ENCODE data around the gene UNC50.
"Not testable (repeated sequence)": the region's sequence is repeated elsewhere in the genome, so short reads cannot be mapped to it uniquely, and the experiment has no call there.

Gene UNC50

DNA sequence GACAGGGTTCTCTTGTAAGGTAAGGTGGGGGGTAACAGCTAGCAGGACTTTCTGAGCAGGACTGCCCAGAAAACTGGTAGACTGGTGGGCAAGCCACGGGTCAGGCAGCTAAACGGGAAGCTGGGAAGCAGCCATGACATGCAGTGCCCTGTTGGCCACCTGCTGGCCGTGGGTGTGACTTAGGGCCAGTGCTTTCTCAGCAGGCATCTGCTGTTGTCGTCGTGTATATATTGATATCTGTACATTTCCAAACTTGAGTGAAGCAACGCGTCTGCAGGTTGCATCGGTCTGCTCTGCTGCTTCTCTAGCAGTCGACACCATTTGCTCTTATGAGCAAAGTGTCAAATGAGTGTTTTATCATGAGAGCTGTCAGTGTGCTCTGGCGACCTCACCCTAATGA is 31.1 kb upstream of the UNC50 start:
- DNase-seq: no peak

GRCh38 chr2:98578231-98578630 is 30.2 kb upstream of the UNC50 start:
- DNase-seq: no peak

DNA sequence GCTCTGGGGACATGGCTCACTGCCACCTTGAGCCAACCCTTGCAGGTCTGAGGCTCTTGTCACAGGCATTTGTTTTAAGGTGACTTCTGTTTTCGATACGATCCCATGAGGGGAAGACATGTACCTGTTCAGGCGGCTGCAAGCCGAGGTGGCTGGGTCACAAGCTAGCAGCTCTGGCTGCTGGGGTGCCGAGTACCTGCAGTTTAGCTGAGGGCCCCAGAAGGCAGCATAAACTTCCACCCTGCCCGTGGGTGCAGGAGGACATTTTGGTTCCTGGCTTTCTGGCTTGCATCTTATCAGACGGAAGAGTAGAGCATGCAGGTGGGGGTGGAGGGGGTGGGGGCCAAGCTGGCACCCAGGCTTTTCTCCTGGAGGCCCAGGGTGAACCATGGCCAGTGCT is 28.5 kb upstream of the UNC50 start:
- DNase-seq: no peak

- no peak for DNase-seq
Measured at GRCh38 chr2:98580656-98581284, 27.6 kb upstream of the UNC50 start.

DNA sequence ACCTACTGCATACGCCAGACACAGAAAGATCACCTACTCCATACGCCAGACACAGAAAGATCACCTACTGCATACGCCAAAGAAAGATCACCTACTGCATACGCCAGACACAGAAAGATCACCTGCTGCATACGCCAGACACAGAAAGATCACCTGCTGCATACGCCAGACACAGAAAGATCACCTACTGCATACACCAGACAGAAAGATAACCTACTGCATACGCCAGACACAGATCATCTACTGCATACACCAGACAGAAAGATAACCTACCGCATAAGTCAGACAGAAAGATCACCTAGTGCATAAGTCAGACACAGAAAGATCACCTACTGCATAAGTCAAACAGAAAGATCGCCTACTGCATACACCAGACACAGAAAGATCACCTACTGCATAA is 25.9 kb upstream of the UNC50 start:
- DNase-seq: no peak

DNA sequence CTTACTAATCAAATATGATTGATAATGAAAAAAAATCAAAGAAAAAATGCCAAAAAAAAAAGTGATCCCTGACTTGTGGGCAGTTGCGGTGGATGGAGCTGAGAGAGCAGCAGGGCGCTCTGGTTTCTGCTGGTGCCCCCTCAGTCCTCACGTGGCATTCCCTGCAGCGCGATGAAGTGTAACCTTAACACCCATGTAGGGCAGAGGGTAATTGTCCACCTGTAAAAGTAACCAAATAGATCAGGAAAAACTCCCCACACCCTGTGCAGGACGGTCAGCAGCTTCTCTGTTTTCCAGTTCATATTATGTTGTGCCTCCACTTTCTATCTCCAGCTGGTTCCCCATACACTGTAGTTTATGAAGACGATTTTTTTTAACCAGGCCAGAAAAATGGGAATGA is 25.1 kb upstream of the UNC50 start:
- no peak for DNase-seq

- no peak for DNase-seq
Measured at GRCh38 chr2:98583816-98584618, 24.4 kb upstream of the UNC50 start.

- no peak for DNase-seq
Measured at GRCh38 chr2:98585386-98585785, 23.0 kb upstream of the UNC50 start.

DNA sequence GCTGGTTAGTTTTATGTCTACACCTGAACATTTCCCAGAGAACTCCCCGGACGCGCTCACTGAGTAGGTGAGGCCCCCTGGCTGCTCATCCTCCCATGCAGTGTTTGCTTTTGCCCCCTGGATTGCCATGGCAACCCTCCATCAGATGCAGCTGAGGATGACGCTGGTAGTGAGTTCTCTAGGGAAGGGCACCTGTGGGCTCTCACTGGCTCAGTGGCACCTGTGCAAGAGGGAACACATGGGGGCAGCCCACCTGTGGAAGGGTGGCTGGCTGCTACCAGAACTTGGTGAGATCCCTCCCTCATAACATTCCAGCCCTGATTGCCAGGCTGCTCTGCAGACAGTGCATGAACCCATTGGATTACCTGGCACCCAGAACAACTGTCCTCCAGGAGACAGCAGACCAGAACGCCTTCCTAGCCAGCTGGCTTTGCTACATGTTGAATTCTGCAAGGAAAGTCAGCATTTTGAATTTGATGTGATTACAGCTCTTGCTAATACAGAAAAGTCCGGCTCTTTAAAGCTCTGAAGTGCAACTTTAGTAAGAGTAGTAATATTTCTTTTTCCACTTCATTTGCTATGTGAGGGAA is 21.7 kb upstream of the UNC50 start:
- DNase-seq: peak; percentile 26

DNA sequence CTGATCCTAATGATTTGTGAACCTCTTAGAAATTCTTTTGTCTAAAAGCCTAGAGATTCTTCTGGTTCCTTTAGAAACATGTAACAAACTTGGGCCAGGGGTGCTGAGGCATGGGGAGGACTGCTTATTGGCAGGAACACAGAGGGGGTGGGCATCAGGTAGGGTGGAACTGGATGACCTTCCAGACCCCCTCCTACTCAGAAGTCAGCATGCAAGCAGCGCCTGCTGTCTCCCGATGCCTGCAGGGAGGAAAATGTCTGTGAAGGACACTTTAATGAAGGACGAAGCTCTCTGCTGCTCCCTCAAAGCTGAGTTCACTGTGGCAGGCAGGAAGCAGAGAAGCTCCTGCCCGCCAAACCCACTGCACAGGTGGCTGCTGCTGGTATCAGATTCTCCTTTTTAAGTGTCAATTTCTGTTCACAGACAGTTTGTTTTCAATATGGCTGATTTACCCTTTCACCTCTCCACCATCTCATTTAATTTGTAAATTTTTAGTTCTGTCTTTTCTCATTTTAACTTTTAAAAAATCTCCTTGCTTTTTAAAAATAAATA is 19.4 kb upstream of the UNC50 start:
- peak; percentile 85 for DNase-seq

GRCh38 chr2:98589489-98589888 is 18.9 kb upstream of the UNC50 start:
- DNase-seq: no peak

DNA sequence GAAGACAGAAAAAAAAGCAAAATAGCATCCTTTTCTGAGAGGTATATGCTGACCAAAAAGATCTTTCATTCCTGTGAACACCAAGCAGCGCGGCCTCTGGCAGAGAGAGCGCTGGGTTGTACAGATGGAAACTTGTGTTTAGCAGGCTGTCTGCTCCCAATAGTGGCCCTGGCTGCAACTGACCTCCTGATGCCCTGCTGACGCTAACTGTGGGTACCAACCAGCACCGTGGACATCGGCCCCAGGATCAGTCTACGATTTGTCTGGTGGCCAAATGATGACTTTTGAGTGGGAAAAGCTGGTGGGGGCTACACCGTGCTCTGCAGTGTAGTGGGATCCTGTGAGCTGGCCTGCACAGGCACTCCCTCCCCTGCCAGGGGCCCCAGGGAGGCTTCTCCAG is 15.8 kb upstream of the UNC50 start:
- DNase-seq: no peak

GRCh38 chr2:98594665-98595064 is 13.7 kb upstream of the UNC50 start:
- not testable (repeated sequence) for DNase-seq

- no peak for DNase-seq
Measured at GRCh38 chr2:98598781-98599428, 9.5 kb upstream of the UNC50 start.

DNA sequence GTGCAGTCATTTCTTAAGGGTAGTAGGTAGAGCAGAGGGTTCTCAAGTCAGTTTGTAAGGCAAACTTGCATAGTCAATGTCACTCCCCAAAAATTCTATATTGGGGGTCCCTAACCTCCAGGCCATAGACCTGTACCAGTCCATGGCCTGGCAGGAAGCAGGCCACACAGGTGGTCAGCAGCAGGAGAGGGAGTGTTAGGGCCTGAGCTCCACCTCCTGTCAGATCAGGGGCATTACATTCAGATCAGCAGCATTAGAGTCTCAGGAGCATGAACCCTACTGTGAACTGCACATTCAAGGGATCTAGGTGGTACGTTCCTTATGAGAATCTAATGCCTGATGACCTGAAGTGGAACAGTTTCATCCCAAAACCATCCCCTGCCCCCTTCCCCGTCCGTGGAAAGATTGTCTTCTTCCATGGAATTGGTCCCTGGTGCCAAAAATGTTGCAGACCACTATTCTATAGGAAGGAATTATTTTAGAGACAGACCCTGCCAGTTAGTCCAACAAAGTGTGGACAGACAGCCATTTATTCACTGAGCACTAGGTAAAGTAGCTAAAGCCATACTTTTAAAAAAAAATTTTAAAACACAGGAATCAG is 6.8 kb upstream of the UNC50 start:
- peak; percentile 20 for DNase-seq

GRCh38 chr2:98604547-98604946 is 3.8 kb upstream of the UNC50 start:
- DNase-seq: peak; percentile 61

DNA sequence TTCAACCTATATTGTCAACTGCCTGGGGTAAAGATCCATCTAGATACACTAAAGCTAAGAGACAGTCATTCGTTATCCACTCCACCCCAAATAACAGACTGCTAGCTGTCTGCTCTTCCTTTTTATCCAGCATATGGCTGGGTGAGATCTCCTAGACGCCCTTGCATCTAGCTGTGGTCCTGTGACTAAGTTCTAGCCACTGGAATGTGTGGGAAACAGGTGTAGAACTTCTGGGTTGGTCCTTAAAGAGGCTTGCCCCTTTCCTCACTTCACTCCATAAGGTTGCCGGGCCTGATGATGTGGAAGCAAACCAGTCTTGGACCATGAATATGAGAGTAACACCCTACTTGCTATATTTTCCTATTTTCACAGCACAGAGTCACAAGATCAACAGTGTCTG is 3.3 kb upstream of the UNC50 start:
- peak; percentile 23 for DNase-seq

- no peak for DNase-seq
Measured at GRCh38 chr2:98606431-98606830, 2.0 kb upstream of the UNC50 start.

GRCh38 chr2:98607104-98607503 is 1.3 kb upstream of the UNC50 start:
- DNase-seq: no peak

- DNase-seq: no peak
Measured at GRCh38 chr2:98607741-98608115, 661 bp upstream of the UNC50 start.

GRCh38 chr2:98608962-98609604 is 694 bp downstream of the UNC50 start:
- no peak for DNase-seq

- DNase-seq: no peak
Measured at GRCh38 chr2:98614024-98614739, 5.8 kb downstream of the UNC50 start.

Data from NCI-H2171 treated with DMSO at 0.1 percent for 48 hours (cell line).